SK-N-SH (cell line): Measurements from ENCODE around the gene NR1H2. TPM values are rescaled to one million over a fixed set of nuclear protein-coding genes. Genes with fewer than 3 reads are reported as not detected.
"Not testable (repeated sequence)": the region's sequence is repeated elsewhere in the genome, so short reads cannot be mapped to it uniquely, and the experiment has no call there.

Source experiments
- CTCF ChIA-PET: fragments of 300-600, 350-600 bp; formaldehyde crosslinking; extraction: SDS; loops from one replicate; lab custom pipeline; 2021; lab: Yijun Ruan, JAX
- POLR2A ChIA-PET: fragments of 350-600 bp; sonication (Branson Sonifier 250); formaldehyde crosslinking; extraction: SDS; loops from one replicate; lab custom pipeline; 2020; ENCODE audit warnings: antibody characterized with exemption, inconsistent platforms; lab: Yijun Ruan, JAX
- DNase-seq: peaks from one replicate; pipeline ENCODE4 v3.0.0; 2012
- H2AFZ ChIP-seq: fragments of 200-600 bp; sonication (generic); 2 replicates; pipeline ENCODE4 v1.8.1; 2016; ENCODE audit warnings: antibody characterized with exemption, mild to moderate bottlenecking, low read depth
- H3F3A ChIP-seq: fragments of 200-600 bp; sonication (generic); replicated peaks from 2 replicates; pipeline ENCODE3; 2016; ENCODE audit warnings: antibody characterized with exemption, mild to moderate bottlenecking; ENCODE audit not compliant: insufficient read depth
- H3K27ac ChIP-seq, 2 experiments: fragments of 200-500 bp in 1 of 2; fragments of 200-600 bp in 1 of 2; sonication (Bioruptor generic) in 1 of 2; sonication (generic), shearing (Covaris generic) in 1 of 2; 2 replicates each; pipeline versions ENCODE4 v1.5.1 to v1.6.1; 2014 to 2016; ENCODE audit warnings: low read depth in 2 of 2, inconsistent platforms in 1 of 2, low read length in 1 of 2, mild to moderate bottlenecking in 1 of 2, mixed read lengths in 1 of 2
- H3K27me3 ChIP-seq: fragments of 200-600 bp; sonication (generic), shearing (Covaris generic); 2 replicates; pipeline ENCODE4 v1.6.1; 2016; ENCODE audit warnings: mixed run types; ENCODE audit not compliant: insufficient read depth
- H3K36me3 ChIP-seq, 2 experiments: fragments of 200-500 bp in 1 of 2; fragments of 200-600 bp in 1 of 2; sonication (Bioruptor generic) in 1 of 2; sonication (generic) in 1 of 2; replicated peaks in 1 of 2; 2 replicates each; pipeline versions ENCODE3 to v1.5.1; 2014 to 2016; ENCODE audit warnings: low read length in 1 of 2, mild to moderate bottlenecking in 1 of 2; ENCODE audit not compliant: insufficient read depth in 2 of 2, control insufficient read depth in 1 of 2
- H3K4me1 ChIP-seq, 2 experiments: fragments of 200-500 bp in 1 of 2; fragments of 200-600 bp in 1 of 2; sonication (Bioruptor generic) in 1 of 2; sonication (generic), shearing (Covaris generic) in 1 of 2; 2 replicates each; pipeline versions ENCODE4 v1.5.1 to v1.6.1; 2014 to 2016; ENCODE audit warnings: low read depth in 1 of 2, low read length in 1 of 2, mixed run types in 1 of 2; ENCODE audit not compliant: insufficient read depth in 2 of 2, control insufficient read depth in 1 of 2
- H3K4me2 ChIP-seq: fragments of 200-600 bp; sonication (generic), shearing (Covaris generic); 2 replicates; pipeline ENCODE4 v1.6.1; 2017; ENCODE audit warnings: mixed run types
- H3K4me3 ChIP-seq, 2 experiments: fragments of 200-500 bp in 1 of 2; fragments of 200-600 bp in 1 of 2; sonication (Bioruptor generic) in 1 of 2; sonication (generic), shearing (Covaris generic) in 1 of 2; 2 replicates each; pipeline versions ENCODE4 v1.5.1 to v1.8.1; 2014 to 2016; ENCODE audit warnings: low read depth in 2 of 2, inconsistent platforms in 1 of 2, low read length in 1 of 2, mild to moderate bottlenecking in 1 of 2, mixed read lengths in 1 of 2, moderate library complexity in 1 of 2
- H3K79me2 ChIP-seq: fragments of 200-600 bp; sonication (generic); 2 replicates; pipeline ENCODE4 v1.8.1; 2017; ENCODE audit warnings: mild to moderate bottlenecking; ENCODE audit not compliant: insufficient read depth
- H3K9ac ChIP-seq: fragments of 200-600 bp; sonication (generic); 2 replicates; pipeline ENCODE4 v1.6.1; 2017; ENCODE audit warnings: mixed run types
- H3K9me2 ChIP-seq: fragments of 200-600 bp; sonication (generic); 2 replicates; pipeline ENCODE4 v1.6.1; 2017; ENCODE audit warnings: mixed run types
- H3K9me3 ChIP-seq: fragments of 200-600 bp; sonication (generic); 2 replicates; pipeline ENCODE4 v1.6.1; 2017; ENCODE audit warnings: mixed run types, mild to moderate bottlenecking, moderate library complexity
- H4K20me1 ChIP-seq: fragments of 200-600 bp; sonication (generic); 2 replicates; pipeline ENCODE4 v1.6.1; 2017; ENCODE audit warnings: mild to moderate bottlenecking, mixed run types; ENCODE audit not compliant: insufficient read depth
- CHD2 ChIP-seq: fragments of 150-350 bp; IDR thresholded peaks from 2 replicates; pipeline ENCODE4 v1.6.1; 2018; ENCODE audit warnings: low read length; ENCODE audit not compliant: partially characterized antibody
- CTCF ChIP-seq: fragments of 200-600 bp; sonication (generic); IDR thresholded peaks from 2 replicates; pipeline ENCODE4 v1.6.1; 2017; ENCODE audit warnings: antibody characterized with exemption, mild to moderate bottlenecking, moderate library complexity
- ELF1 ChIP-seq: IDR thresholded peaks from 2 replicates; pipeline ENCODE4 v1.4.0; 2012
- EZH2phosphoT487 ChIP-seq: fragments of 200-600 bp; sonication (generic); IDR thresholded peaks from 2 replicates; pipeline ENCODE4 v1.6.1; 2017; ENCODE audit warnings: low read depth, mixed run types, mild to moderate bottlenecking, antibody characterized with exemption, moderate library complexity, borderline replicate concordance
- FOSL2 ChIP-seq: IDR thresholded peaks from 2 replicates; pipeline ENCODE4 v1.4.0; 2012; ENCODE audit warnings: low read depth, mild to moderate bottlenecking, moderate library complexity, borderline replicate concordance
- FOXJ3 ChIP-seq: sonication (generic); formaldehyde crosslinking; IDR thresholded peaks from 2 replicates; pipeline ENCODE4 v1.5.1; 2020; ENCODE audit warnings: mild to moderate bottlenecking, missing genetic modification reagents
- JUND ChIP-seq: IDR thresholded peaks from 2 replicates; pipeline ENCODE4 v1.4.0; 2012
- MEF2A ChIP-seq: IDR thresholded peaks from 2 replicates; pipeline ENCODE4 v1.4.0; 2012; ENCODE audit warnings: low read depth, borderline replicate concordance
- MXI1 ChIP-seq: IDR thresholded peaks from 2 replicates; pipeline ENCODE4 v1.6.1; 2012; ENCODE audit warnings: mild to moderate bottlenecking, low read depth, low read length, improper control_type of control experiment
- NRF1 ChIP-seq: IDR thresholded peaks from 2 replicates; pipeline ENCODE4 v1.6.1; 2012; ENCODE audit warnings: low read depth, mild to moderate bottlenecking, low read length
- RAD21 ChIP-seq: IDR thresholded peaks from 2 replicates; pipeline ENCODE4 v1.6.1; 2012; ENCODE audit warnings: mild to moderate bottlenecking, low read length
- RFX5 ChIP-seq: IDR thresholded peaks from 2 replicates; pipeline ENCODE4 v1.6.1; 2012; ENCODE audit warnings: mild to moderate bottlenecking, improper control_type of control experiment, low read length
- RXRA ChIP-seq: IDR thresholded peaks from 2 replicates; pipeline ENCODE4 v1.4.0; 2012; ENCODE audit warnings: low read depth, mild to moderate bottlenecking, borderline replicate concordance
- SMC3 ChIP-seq: IDR thresholded peaks from 2 replicates; pipeline ENCODE4 v1.6.1; 2012; ENCODE audit warnings: low read depth, low read length, improper control_type of control experiment
- TAF1 ChIP-seq: IDR thresholded peaks from 2 replicates; pipeline ENCODE4 v1.6.1; 2012; ENCODE audit warnings: low read depth, mild to moderate bottlenecking, low read length, moderate library complexity, borderline replicate concordance
- USF1 ChIP-seq: IDR thresholded peaks from 2 replicates; pipeline ENCODE4 v1.4.0; 2012; ENCODE audit warnings: low read depth, borderline replicate concordance
- YY1 ChIP-seq: IDR thresholded peaks from 2 replicates; pipeline ENCODE4 v1.4.0; 2012; ENCODE audit warnings: low read depth, mild to moderate bottlenecking
- ZBTB33 ChIP-seq: IDR thresholded peaks from 2 replicates; pipeline ENCODE4 v1.4.0; 2012; ENCODE audit warnings: low read depth, borderline replicate concordance
- WGBS: methylation state at CpG from one replicate; pipeline ENCODE4 v1.1.6; 2017; ENCODE audit warnings: low lambda C conversion rate; 5-methylcytosine and 5-hydroxymethylcytosine counted together
- polyA plus RNA-seq, 3 experiments: library from polyadenylated mRNA; depleted of rRNA; stranded (reverse); fragments of >200 nt; gene quantifications; 2 replicates each; pipeline ENCODE4 v1.2.3, GENCODE V29; 2012

NR1H2 gene
- polyA plus RNA-seq, 1 of the 3 experiments (the other 2 are of a cell fraction): 108 TPM

DNA sequence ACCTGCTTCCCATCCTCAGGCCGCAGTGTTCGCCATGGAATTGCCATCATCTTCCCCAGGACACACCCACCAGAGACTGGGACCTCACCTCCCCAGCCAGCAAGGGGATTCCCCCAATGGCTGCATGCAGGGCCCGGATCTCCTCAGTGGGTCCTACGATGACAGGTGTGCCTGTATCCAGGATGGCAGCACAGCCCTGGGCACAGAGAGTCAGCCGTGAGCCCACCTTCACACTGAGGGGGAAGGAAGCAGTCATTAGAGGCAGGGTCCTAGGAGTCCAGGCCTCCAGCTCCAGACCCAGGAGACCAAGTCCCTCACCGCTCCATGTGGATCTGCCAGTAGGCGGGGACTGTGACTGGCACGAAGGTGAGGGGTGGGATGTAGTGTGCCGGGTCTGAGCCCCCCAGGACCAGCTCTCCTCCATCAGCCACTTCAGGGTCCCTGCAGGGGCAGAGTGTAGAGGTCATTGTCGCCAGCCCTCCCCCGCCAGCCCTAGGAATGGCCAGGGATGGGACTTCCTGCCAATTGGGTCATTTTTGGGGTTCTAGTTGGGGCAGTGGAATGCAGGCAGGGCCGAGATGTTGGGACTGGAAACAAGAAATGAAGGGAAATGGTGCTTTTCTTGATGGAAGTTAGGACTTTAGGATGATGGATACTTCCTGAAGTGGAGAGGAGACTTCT lies 41.4 kb upstream of the NR1H2 start (continued):
- TF ChIP-seq CTCF: no peak

DNA sequence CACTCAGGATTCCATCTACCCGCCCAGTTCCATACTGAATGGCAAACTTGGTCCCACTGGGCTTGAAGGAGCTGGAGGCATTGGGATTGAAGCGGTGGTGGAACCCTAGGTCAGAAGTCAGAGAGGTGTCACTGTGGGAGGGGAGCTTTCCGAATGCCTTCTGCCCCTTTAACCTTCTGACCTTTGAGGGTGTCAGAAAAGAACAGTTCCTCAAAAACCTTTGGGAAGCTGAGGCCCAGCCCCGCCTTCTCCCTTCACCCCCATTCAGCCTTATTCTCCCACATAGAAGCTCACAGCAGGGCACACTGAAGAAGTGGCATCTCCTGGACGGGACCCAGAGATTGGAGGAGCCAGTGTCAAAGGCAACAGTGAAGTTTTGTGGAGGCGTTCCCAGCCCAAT lies 39.2 kb upstream of the NR1H2 start:
- H3K9me2 ChIP-seq, POLR2A ChIA-PET, H3K4me3 ChIP-seq, H4K20me1 ChIP-seq, H3K4me2 ChIP-seq, H2AFZ ChIP-seq, H3K27ac ChIP-seq, H3K27me3 ChIP-seq, H3K79me2 ChIP-seq, H3K9ac ChIP-seq, H3K9me3 ChIP-seq, H3F3A ChIP-seq, H3K36me3 ChIP-seq, DNase-seq: not testable (repeated sequence)
- CTCF ChIA-PET: interaction anchor here (1.8 to 5.2 kb wide), 2 partner anchors 20 to 78 kb away, joined by 3 to 33 read pairs; no protein-coding TSS in a partner anchor
- peaks cover 7 to 19% of the 10 kb centered on the region in 2 experiments; a peak in 2 of 4 replicates for H3K4me1 ChIP-seq
- WGBS: 70% methylated on average over 6 of the region's 6 CpGs

- H3F3A ChIP-seq: no peaks in the 10 kb centered on the region
- H3K27ac ChIP-seq: no peak overlapping the region
- no peaks in the 10 kb centered on the region for H3K4me1 ChIP-seq
- no peak overlapping the region for H2AFZ ChIP-seq
- H3K27me3 ChIP-seq: no peaks in the 10 kb centered on the region
- no peaks in the 10 kb centered on the region for H3K79me2 ChIP-seq
- TF ChIP-seq FOXJ3: no peak
- no peak for TF ChIP-seq USF1
- TF ChIP-seq TAF1: no peak
- TF ChIP-seq EZH2phosphoT487: no peak
- TF ChIP-seq JUND: no peak
- no peak for TF ChIP-seq MXI1
- TF ChIP-seq MEF2A: no peak
- TF ChIP-seq ELF1: no peak
- no peak for TF ChIP-seq RAD21
- TF ChIP-seq RFX5: no peak
- TF ChIP-seq ZBTB33: no peak
- TF ChIP-seq RXRA: no peak
- no peak for TF ChIP-seq YY1
- TF ChIP-seq SMC3: no peak
- no peak for TF ChIP-seq CTCF
- no peak for TF ChIP-seq NRF1
- TF ChIP-seq FOSL2: no peak
- TF ChIP-seq CHD2: no peak
- DNase-seq: no peak
- CTCF ChIA-PET: interaction anchor here (0.6 to 1.5 kb wide), 2 partner anchors 17 to 581 kb away, joined by 4 to 7 read pairs; no protein-coding TSS in a partner anchor
- no peak overlapping the region for H3K9ac ChIP-seq
- 0 out of 2 replicates have a peak, but pooled peaks cover 11% of the 10 kb centered on the region for H3K9me3 ChIP-seq
- POLR2A ChIA-PET: interaction anchor here (1.4 kb wide), 1 partner anchor 36 kb away, joined by 4 read pairs; the partner anchor contains the start of gene NR1H2
- no peaks in the 10 kb centered on the region for H4K20me1 ChIP-seq
- no peaks in the 10 kb centered on the region for H3K36me3 ChIP-seq
- H3K9me2 ChIP-seq: no peaks in the 10 kb centered on the region
- H3K4me2 ChIP-seq: no peak overlapping the region
- no peak overlapping the region for H3K4me3 ChIP-seq
Measured at GRCh38 chr19:50340331-50340730, 35.9 kb upstream of the NR1H2 start.
